ENCODE measurements around the gene ZBP1. TPM values are rescaled to one million over a fixed set of nuclear protein-coding genes. Genes with fewer than 3 reads are reported as not detected.

The ZBP1 gene
- total RNA-seq, 2 donors from 2014 or later: 4.1 to 6.1 TPM

- Histone ChIP-seq H3K9me3 (no peaks in the 10 kb centered on the region), H3K4me1 (ENCODE audit: control insufficient read depth in 1 of 2, low read depth in 2 of 2) (peaks cover 0 to 15% of the 10 kb centered on the region in 2 donors), H3K27me3 (replicated peaks; ENCODE audit: insufficient read depth) (no peaks in the 10 kb centered on the region), H3K27ac (no peak overlapping the region), H3K4me3 (no peak overlapping the region), H3K36me3 (no peaks in the 10 kb centered on the region)
- TF ChIP-seq, protein P1, sequence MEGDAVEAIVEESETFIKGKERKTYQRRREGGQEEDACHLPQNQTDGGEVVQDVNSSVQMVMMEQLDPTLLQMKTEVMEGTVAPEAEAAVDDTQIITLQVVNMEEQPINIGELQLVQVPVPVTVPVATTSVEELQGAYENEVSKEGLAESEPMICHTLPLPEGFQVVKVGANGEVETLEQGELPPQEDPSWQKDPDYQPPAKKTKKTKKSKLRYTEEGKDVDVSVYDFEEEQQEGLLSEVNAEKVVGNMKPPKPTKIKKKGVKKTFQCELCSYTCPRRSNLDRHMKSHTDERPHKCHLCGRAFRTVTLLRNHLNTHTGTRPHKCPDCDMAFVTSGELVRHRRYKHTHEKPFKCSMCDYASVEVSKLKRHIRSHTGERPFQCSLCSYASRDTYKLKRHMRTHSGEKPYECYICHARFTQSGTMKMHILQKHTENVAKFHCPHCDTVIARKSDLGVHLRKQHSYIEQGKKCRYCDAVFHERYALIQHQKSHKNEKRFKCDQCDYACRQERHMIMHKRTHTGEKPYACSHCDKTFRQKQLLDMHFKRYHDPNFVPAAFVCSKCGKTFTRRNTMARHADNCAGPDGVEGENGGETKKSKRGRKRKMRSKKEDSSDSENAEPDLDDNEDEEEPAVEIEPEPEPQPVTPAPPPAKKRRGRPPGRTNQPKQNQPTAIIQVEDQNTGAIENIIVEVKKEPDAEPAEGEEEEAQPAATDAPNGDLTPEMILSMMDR (IDR thresholded peaks at IDR 0.05): no peak
- DNase-seq (ENCODE audit: low spot score): no peak
- no peak for ATAC-seq (ENCODE audit: insufficient number of reproducible peaks, low FRiP score, low read depth)
These were observed 32.8 kb downstream of the ZBP1 start for GRCh38 chr20:57587278-57587988.

DNA sequence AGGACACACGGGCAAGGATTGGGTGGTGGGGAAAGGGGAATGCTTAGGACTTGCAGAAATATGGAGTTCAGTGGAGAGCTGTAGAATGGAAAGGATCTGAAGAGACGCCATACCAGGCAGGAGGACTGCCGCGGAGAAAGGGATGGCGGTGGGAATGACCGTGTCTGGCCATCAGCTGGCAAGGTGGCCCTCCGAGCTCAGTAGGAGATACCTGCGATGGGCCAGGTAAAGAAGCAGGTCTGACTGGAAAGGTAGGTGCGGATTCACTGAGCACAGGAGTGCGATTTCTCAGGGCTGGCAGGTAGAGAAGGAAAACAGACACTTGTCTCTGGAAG lies 33.3 kb downstream of the ZBP1 start:
- TF ChIP-seq, protein P1 (IDR thresholded peaks at IDR 0.05): no peak
- no peak for DNase-seq (ENCODE audit: low spot score)
- ATAC-seq (ENCODE audit: insufficient number of reproducible peaks, low FRiP score, low read depth): no peak

DNA sequence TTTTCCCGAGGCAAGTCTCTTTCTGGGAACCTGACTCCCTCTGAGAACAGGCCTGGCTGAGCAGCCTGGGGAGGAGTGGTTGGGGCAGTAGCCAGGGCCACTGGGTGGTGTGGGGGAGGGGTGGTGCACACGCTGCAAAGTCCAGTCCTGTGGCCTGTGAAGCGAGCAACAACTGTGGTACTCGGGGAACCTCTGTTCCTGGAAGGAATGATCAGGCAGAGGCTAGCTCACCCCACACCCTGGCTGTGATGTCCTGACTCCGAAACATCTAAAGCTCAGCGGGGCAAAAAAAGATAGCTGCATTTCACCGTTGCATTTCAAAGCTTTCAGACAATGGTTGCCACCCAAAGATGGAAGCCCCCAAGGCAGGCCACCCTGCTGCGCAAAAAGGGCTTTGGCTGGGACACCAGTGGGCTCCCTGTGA lies 33.8 kb downstream of the ZBP1 start:
- Histone ChIP-seq H3K27me3 (replicated peaks; ENCODE audit: insufficient read depth) (no peaks in the 10 kb centered on the region), H3K9me3 (no peaks in the 10 kb centered on the region), H3K36me3 (no peaks in the 10 kb centered on the region), H3K27ac (no peak overlapping the region), H3K4me3 (no peak overlapping the region), H3K4me1 (ENCODE audit: control insufficient read depth in 1 of 2, low read depth in 2 of 2) (peaks cover 4 to 25% of the 10 kb centered on the region in 2 donors)
- no peak for ATAC-seq (ENCODE audit: insufficient number of reproducible peaks, low FRiP score, low read depth)
- TF ChIP-seq, protein P1 (IDR thresholded peaks at IDR 0.05): no peak
- no peak for DNase-seq (ENCODE audit: low spot score)

More for the DNA sequence above, 33.3 kb downstream of the ZBP1 start:
- Histone ChIP-seq H3K27ac (no peak overlapping the region), H3K4me3 (no peak overlapping the region), H3K9me3 (no peaks in the 10 kb centered on the region), H3K4me1 (ENCODE audit: control insufficient read depth in 1 of 2, low read depth in 2 of 2) (peaks cover 3 to 20% of the 10 kb centered on the region in 2 donors), H3K27me3 (replicated peaks; ENCODE audit: insufficient read depth) (no peaks in the 10 kb centered on the region), H3K36me3 (no peaks in the 10 kb centered on the region)

DNA sequence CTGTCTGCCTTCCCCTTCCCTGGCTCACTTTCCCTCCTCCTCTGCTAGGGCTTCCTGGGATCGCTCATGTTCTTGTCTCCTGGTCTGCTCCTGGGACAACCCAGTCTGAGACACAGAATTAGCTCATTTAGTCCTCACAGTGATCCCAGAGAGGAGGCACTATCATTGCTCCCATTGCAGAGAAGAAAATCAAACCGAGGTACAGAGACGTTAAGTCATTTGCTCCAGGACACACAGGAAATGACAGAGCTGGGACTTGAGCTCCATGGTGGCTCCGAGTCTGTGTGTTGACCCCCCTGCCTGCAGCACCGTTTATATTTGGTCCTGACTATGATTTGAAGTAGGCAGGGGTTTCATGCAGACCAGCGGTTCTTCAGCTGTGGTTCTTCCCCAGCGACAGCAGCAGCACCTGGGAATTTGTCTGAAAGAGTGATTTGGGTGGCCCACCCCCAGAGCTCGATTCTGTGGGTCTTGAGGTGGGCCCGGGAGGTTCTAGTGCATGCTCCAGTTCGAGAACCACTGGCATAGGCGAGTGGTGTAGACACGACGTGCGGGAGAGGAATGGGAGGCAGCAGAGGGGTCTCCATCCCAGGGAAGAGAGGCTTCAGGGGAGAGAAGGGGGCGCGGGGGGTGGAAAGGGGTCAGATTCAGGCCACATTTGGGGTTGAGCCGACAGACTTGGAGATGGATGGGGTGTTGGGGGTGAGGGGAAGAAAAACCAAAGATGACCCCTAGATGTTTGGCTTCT lies 34.6 kb downstream of the ZBP1 start:
- Histone ChIP-seq H3K36me3 (no peaks in the 10 kb centered on the region), H3K4me1 (ENCODE audit: control insufficient read depth in 1 of 2, low read depth in 2 of 2) (peaks cover 4 to 30% of the 10 kb centered on the region in 2 donors), H3K27ac (no peak overlapping the region), H3K4me3 (no peak overlapping the region), H3K27me3 (replicated peaks; ENCODE audit: insufficient read depth) (no peaks in the 10 kb centered on the region), H3K9me3 (no peaks in the 10 kb centered on the region)
- DNase-seq (ENCODE audit: low spot score) (no peak), ATAC-seq (ENCODE audit: insufficient number of reproducible peaks, low FRiP score, low read depth) (no peak)
- TF ChIP-seq, protein P1 (IDR thresholded peaks at IDR 0.05): no peak

- Histone ChIP-seq H3K4me3 (no peak overlapping the region), H3K36me3 (no peaks in the 10 kb centered on the region), H3K9me3 (no peaks in the 10 kb centered on the region), H3K27me3 (replicated peaks; ENCODE audit: insufficient read depth) (no peaks in the 10 kb centered on the region), H3K4me1 (ENCODE audit: control insufficient read depth in 1 of 2, low read depth in 2 of 2) (peaks cover 4 to 30% of the 10 kb centered on the region in 2 donors), H3K27ac (no peak overlapping the region)
- no peak for DNase-seq (ENCODE audit: low spot score)
- TF ChIP-seq, protein P1 (IDR thresholded peaks at IDR 0.05): no peak
- ATAC-seq (ENCODE audit: insufficient number of reproducible peaks, low FRiP score, low read depth): no peak
These were observed 35.3 kb downstream of the ZBP1 start for GRCh38 chr20:57584768-57585461.
